Prostate gland (tissue), 2 donors: ENCODE data around the gene PGM1. TPM values are rescaled to one million over a fixed set of nuclear protein-coding genes. Genes with fewer than 3 reads are reported as not detected.
A peak's percentile ranks its signal among the peaks of the same experiment; 100 is the strongest.

Experiments
- DNase-seq: peaks from one replicate; pipeline ENCODE4 v3.0.0-alpha.2; 2019; ENCODE audit warnings: low spot score
- H3K27ac ChIP-seq, 2 donors: fragments of 200-600 bp; sonication (generic); 2 replicates each; pipeline ENCODE4 v1.5.1; 2017 to 2019
- H3K27me3 ChIP-seq: fragments of 200-600 bp; sonication (generic); replicated peaks from 2 replicates; pipeline ENCODE4 v1.5.1; 2019; ENCODE audit not compliant: insufficient read depth
- H3K36me3 ChIP-seq, 2 donors: fragments of 200-600 bp; sonication (generic); 1 replicate in 1 of 2; 2 replicates in 1 of 2; pipeline versions ENCODE4 v1.5.1 to v1.8.1; 2017 to 2019
- H3K4me1 ChIP-seq: fragments of 200-600 bp; sonication (generic); replicated peaks from 2 replicates; pipeline ENCODE4 v1.5.1; 2019
- H3K4me3 ChIP-seq, 2 donors: fragments of 200-600 bp; sonication (generic); 2 replicates each; pipeline ENCODE4 v1.5.1; 2017 to 2019
- H3K9me3 ChIP-seq: fragments of 200-600 bp; sonication (generic); 2 replicates; pipeline ENCODE4 v1.5.1; 2017
- CTCF ChIP-seq, 4 experiments: fragments of 200-600 bp in 2 of 4; fragments of 450-650 bp in 2 of 4; sonication (generic) in 2 of 4; IDR thresholded peaks; 1 replicate in 3 of 4; 2 replicates in 1 of 4; pipeline ENCODE4 v1.5.1; 2016 to 2019; ENCODE audit warnings: antibody characterized with exemption in 4 of 4, mild to moderate bottlenecking in 2 of 4, moderate library complexity in 2 of 4
- POLR2A ChIP-seq: fragments of 450-650 bp; IDR thresholded peaks from one replicate; pipeline ENCODE4 v1.6.1; 2016; ENCODE audit warnings: antibody characterized with exemption, mild to moderate bottlenecking
- POLR2AphosphoS5 ChIP-seq: sonication (generic); formaldehyde crosslinking; IDR thresholded peaks from one replicate; pipeline ENCODE4 v1.6.1; 2017; ENCODE audit warnings: antibody characterized with exemption
- WGBS: methylation state at CpG from one replicate; pipeline ENCODE4 v1.1.5; 2018; 5-methylcytosine and 5-hydroxymethylcytosine counted together
- intact Hi-C: fragments of 100-400 bp; cut with DNase I; formaldehyde crosslinking; loops from one replicate; pipeline ENCODE4 v1.14.2; 2022
- total RNA-seq, 2 donors: library from RNA; depleted of rRNA; stranded (reverse); fragments of >200 nt; gene quantifications; one replicate each; pipeline ENCODE4 v1.1.0, GENCODE V29; 2016

Gene PGM1
- total RNA-seq, 2 donors from 2014 or later = 49.5 to 54.7 TPM

DNA sequence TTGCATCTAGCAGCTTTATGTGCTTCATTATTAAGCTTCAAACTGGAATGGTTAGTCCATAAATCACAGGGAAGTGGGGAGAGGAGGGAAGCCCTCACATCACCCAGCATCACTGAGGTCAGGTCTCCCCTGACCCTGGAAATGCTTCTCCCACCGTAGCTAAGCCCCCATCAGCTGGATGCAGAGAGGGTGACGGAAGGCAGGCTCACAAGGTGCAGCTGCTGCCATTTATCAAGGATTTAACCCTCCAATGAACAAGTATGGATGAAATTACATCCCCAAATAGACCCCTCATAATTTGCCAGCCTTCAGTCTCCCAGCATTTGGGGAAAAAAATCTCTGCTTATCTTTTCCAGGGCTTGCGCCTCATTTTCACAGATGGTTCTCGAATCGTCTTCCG is 60.8 kb downstream of the PGM1 start:
- H3K36me3 ChIP-seq = no peaks in the 10 kb centered on the region
- no peak for TF ChIP-seq POLR2AphosphoS5
- no peak for TF ChIP-seq CTCF (IDR thresholded peaks at IDR 0.05)
- TF ChIP-seq POLR2A = no peak
- intact Hi-C loops = no loop called here

DNA sequence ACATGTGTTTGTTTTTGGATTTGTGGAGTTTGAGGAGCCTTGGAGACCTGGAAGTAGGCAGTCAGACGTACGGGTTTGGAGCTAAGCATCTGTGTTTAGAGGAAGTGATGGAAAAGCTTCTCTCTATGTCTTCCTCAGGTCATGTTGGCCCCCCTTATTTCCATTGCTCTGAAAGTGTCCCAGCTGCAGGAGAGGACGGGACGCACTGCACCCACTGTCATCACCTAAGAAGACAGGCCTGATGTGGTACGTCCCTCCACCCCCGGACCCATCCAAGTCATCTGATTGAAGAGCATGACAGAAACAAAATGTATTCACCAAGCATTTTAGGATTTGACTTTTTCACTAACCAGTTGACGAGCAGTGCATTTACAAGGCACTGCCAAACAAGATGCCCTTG is 66.2 kb downstream of the PGM1 start:
- H3K27ac ChIP-seq = no peak overlapping the region
- DNase-seq = no peak
- no peak overlapping the region for H3K4me3 ChIP-seq
- H3K9me3 ChIP-seq = no peaks in the 10 kb centered on the region
- WGBS = 88% methylated on average over 7 of the region's 7 CpGs
- no peaks in the 10 kb centered on the region for H3K27me3 ChIP-seq
- intact Hi-C loops = no loop called here
- no peak for TF ChIP-seq POLR2AphosphoS5
- no peak for TF ChIP-seq CTCF (IDR thresholded peaks at IDR 0.05)
- no peak for TF ChIP-seq POLR2A
- no peaks in the 10 kb centered on the region for H3K4me1 ChIP-seq
- no peaks in the 10 kb centered on the region for H3K36me3 ChIP-seq

More for the DNA sequence above, 60.8 kb downstream of the PGM1 start:
- no peak for DNase-seq
- H3K27ac ChIP-seq = no peak overlapping the region
- H3K4me1 ChIP-seq = no peaks in the 10 kb centered on the region
- no peak overlapping the region for H3K4me3 ChIP-seq
- no peaks in the 10 kb centered on the region for H3K27me3 ChIP-seq
- 88% methylated on average over 6 of the region's 6 CpGs for WGBS
- no peaks in the 10 kb centered on the region for H3K9me3 ChIP-seq

- TF ChIP-seq POLR2AphosphoS5 (peak; percentile 4), CTCF (IDR thresholded peaks at IDR 0.05) (no peak)
- 45% methylated on average over 10 of the region's 10 CpGs for WGBS
- Histone ChIP-seq H3K36me3 (no peaks in the 10 kb centered on the region), H3K27me3 (no peaks in the 10 kb centered on the region), H3K4me1 (no peaks in the 10 kb centered on the region), H3K27ac (no peak overlapping the region), H3K4me3 (no peak overlapping the region), H3K9me3 (no peaks in the 10 kb centered on the region)
- intact Hi-C loops = no loop called here
- no peak for DNase-seq
These were observed 69.0 kb downstream of the PGM1 start for GRCh38 chr1:63662056-63662836.

- 88% methylated on average over 4 of the region's 4 CpGs for WGBS
- Histone ChIP-seq H3K9me3 (no peaks in the 10 kb centered on the region), H3K4me1 (no peaks in the 10 kb centered on the region), H3K27ac (no peak overlapping the region), H3K36me3 (no peaks in the 10 kb centered on the region), H3K4me3 (no peak overlapping the region), H3K27me3 (no peaks in the 10 kb centered on the region)
- TF ChIP-seq CTCF (IDR thresholded peaks at IDR 0.05) (no peak), POLR2AphosphoS5 (no peak), POLR2A (no peak)
- DNase-seq = no peak
- intact Hi-C loops = no loop called here
These were observed 69.6 kb downstream of the PGM1 start for GRCh38 chr1:63662841-63663240.

DNA sequence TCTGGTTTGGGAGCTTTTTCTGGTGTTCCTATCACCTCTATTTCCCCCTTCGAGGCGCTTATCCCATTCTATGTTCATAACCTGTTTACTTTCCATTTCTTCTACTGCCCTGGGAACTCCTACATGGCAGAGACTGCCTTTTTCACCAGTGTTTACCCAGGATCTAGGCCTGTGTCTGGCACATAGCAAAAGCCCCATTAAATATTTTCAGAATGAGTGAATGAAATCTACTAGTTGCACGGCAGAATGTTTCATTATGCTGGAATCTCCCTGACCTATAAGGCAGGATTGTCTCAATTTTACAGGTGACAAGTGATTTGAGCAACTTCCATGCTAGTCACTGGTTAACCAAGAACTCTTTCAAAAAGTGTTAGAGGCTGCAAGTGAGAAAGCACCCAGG is 70.1 kb downstream of the PGM1 start:
- H3K4me3 ChIP-seq = no peak overlapping the region
- no peaks in the 10 kb centered on the region for H3K9me3 ChIP-seq
- no peak for DNase-seq
- H3K36me3 ChIP-seq = no peaks in the 10 kb centered on the region
- TF ChIP-seq POLR2A = no peak
- TF ChIP-seq CTCF (IDR thresholded peaks at IDR 0.05) = no peak
- TF ChIP-seq POLR2AphosphoS5 = no peak
- intact Hi-C loops = no loop called here
- no peaks in the 10 kb centered on the region for H3K27me3 ChIP-seq
- no peaks in the 10 kb centered on the region for H3K4me1 ChIP-seq
- WGBS = 42% methylated on average over 3 of the region's 3 CpGs
- no peak overlapping the region for H3K27ac ChIP-seq
